ENCODE results near the gene WDR6.

WDR6 gene

GRCh38 chr3:49030321-49030720 is 23.1 kb downstream of the WDR6 start:
- no peak for DNase-seq

DNA sequence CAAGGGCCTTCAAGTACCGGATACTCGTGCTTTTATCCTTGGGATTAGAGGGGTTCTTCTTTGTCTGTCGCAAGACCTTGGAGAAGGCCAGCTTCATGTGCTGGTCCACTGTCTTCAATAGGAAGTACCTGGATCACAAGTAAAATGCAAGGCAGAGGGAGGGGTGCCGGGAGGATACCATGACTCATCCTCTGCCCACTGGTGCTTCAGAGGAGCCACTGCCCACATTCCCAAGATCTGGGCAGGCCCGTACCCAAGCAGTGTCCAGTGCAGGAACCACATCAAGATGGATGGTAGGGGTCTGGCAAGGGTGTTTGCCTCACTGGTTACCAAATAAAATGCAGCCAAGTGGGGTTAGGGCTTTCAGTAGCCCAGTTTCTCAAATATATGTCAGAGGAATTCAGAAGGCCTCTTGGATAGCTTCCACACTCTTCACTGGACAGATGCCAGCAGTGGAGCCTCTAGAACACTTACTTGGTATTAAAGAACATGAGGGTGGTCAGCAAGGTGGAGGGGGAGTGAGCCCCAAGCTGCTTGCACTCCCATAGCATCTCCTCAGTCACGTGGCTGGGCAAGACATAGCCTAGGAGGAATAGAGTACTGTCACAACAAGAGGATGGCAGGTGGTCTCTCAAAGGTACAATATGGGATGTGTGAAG is 25.6 kb downstream of the WDR6 start:
- no peak for DNase-seq

GRCh38 chr3:49034650-49035049 is 27.5 kb downstream of the WDR6 start:
- no peak for DNase-seq

DNA sequence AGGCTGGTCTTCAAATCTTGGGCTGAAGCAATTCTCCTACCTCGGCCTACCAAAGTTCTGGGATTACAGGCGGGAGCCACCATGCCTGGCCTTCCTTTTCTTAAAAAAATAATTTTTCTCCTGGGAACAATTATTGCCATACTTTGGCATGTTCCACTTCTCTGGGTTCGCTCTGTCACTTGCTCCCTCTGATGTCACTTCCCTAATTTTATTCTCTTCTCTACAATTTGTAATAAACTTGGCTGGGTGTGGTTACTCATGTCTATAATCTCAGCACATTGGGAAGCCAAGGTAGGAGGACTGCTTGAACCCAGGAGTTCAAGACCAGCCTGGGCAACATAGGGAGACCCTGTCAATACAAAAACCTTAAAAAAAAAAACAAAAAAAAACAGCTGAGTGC is 28.1 kb downstream of the WDR6 start:
- no peak for DNase-seq

GRCh38 chr3:49053543-49053942 is 46.4 kb downstream of the WDR6 start:
- DNase-seq: no peak

DNA sequence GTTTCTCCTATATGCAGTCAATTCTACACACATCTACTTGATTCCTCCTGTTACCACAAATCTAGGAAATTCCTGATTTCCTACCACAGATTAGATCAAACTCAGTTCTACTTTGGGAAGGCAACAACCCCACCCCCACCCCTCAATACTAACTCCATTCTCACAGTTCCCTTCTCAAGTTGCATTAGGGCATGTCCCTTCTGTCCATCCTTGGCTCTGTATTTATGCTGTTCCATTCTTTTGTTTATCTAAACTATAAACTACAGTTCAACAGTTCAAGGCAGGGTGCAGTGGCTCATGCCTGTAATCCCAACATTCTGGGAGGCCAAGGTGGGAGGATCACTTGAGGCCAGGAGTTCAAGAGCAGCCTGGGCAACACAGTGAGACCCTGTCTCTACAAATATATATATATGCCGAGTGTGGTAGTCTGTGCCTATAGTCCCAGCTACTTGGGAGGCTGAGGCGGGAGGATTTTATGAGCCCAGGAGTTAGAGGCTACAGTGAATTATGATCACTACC is 47.2 kb downstream of the WDR6 start:
- no peak for DNase-seq

DNA sequence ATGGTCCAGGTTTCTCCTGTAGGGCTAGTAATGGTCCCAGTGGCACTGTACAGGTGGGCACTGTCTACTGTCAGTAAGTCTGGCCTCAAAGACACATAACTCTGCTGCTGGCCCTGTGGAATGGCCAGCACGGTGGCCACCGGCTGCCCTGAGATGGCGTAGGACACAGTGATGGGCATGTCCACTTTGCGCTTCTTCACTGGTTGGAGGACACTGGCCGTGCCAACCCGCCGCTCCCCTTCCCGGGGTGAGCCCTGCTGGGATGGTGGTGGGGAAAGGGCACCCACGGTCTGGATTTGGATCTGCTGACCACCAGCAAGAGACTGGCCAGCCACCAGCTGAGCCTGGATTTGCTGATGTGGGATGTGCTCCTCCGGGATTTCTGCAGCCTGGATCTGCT is 50.1 kb downstream of the WDR6 start:
- no peak for DNase-seq

DNA sequence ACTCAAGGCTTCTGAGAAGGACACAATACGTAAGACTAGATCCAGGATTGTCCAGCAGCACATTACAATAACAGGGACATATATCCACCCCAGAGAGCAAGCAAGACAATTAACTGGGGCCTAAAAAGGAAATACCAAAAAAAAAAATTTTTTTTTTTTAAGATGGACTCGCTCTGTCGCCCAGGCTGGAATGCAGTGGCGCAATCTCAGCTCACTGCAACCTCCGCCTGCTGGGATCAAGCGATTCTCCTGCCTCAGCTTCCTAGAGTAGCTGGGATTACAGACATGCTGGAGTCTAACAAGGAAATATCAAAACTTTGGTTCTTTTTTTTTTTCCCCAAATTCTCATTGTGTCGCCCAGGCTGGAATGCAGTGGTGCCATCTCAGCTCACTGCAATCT is 50.8 kb downstream of the WDR6 start:
- DNase-seq: no peak
